Measurements from ENCODE around the gene AKAP8L.

Gene AKAP8L

GRCh38 chr19:15442142-15442920 lies 23.5 kb upstream of the AKAP8L start:
- DNase-seq (ENCODE audit: low read depth): no peak
- H3K4me3 ChIP-seq (ENCODE audit: low read depth, low read length): no peak overlapping the region
- no peak for TF ChIP-seq CTCF (IDR thresholded peaks at IDR 0.05; ENCODE audit: control insufficient read depth, extremely low read depth, insufficient read depth)

DNA sequence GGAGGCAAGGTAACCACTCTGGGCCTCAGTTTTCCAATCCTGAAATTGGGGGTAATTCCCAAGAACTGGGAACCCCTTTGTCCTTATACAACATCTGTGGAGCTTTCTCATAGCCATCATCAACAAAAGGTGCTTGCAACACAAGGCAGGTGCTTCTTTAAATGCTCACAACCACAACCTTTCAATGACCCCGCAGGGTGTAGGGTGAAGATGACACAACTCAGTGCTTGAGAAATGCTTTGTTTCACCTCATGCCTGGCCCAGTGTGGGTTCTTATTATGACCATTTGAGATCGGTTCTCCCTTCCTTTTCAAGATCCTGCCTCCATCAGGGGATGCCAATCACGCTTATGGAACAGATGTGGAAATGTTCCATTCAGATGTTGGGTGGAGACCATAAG lies 22.5 kb upstream of the AKAP8L start:
- TF ChIP-seq CTCF (IDR thresholded peaks at IDR 0.05; ENCODE audit: control insufficient read depth, extremely low read depth, insufficient read depth): no peak
- DNase-seq (ENCODE audit: low read depth): no peak
- no peak overlapping the region for H3K4me3 ChIP-seq (ENCODE audit: low read depth, low read length)

GRCh38 chr19:15439821-15440641 lies 21.2 kb upstream of the AKAP8L start:
- no peak for TF ChIP-seq CTCF (IDR thresholded peaks at IDR 0.05; ENCODE audit: control insufficient read depth, extremely low read depth, insufficient read depth)
- no peak overlapping the region for H3K4me3 ChIP-seq (ENCODE audit: low read depth, low read length)

DNA sequence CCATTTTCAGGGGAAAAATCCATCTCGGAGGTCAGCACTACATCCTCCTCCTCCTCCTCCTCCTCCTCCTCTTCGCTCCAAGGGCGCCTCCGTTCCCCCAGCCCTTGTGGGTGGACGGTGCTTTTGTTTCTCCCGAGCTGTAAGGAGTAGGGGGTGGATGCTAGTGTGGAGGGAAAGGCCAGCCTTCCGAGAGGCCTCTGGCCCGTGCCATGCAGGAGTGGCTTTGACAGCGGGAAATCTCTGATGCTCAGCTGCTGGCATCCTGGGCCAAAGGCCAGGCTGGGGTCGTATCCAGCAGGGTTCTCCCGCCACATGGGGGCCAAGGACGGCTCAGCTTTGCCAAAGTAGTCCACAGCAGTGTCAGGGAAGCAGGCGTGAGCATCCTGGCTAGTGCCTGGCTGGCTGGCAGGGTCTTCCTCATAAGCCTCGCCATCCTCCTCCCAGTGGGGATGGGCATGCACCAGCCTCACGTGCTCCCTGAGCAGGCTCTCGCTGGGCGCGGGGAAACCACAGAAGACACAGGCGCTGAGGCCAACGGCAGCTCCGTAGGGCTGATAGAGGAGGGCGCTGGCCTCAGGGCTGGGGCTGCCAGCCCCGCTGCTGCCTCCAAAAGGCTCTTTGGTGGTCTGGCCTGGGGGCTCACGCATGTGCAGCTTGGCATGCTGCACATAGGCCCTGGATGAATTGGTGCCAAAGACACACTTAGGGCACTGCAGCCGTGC lies 20.5 kb upstream of the AKAP8L start:
- no peak overlapping the region for H3K4me3 ChIP-seq (ENCODE audit: low read depth, low read length)
- no peak for TF ChIP-seq CTCF (IDR thresholded peaks at IDR 0.05; ENCODE audit: control insufficient read depth, extremely low read depth, insufficient read depth)
- no peak for DNase-seq (ENCODE audit: low read depth)

More at GRCh38 chr19:15439821-15440641, 21.2 kb upstream of the AKAP8L start:
- DNase-seq (ENCODE audit: low read depth): no peak

GRCh38 chr19:15438577-15438976 lies 19.8 kb upstream of the AKAP8L start:
- no peak overlapping the region for H3K4me3 ChIP-seq (ENCODE audit: low read depth, low read length)
- DNase-seq (ENCODE audit: low read depth): no peak
- no peak for TF ChIP-seq CTCF (IDR thresholded peaks at IDR 0.05; ENCODE audit: control insufficient read depth, extremely low read depth, insufficient read depth)

DNA sequence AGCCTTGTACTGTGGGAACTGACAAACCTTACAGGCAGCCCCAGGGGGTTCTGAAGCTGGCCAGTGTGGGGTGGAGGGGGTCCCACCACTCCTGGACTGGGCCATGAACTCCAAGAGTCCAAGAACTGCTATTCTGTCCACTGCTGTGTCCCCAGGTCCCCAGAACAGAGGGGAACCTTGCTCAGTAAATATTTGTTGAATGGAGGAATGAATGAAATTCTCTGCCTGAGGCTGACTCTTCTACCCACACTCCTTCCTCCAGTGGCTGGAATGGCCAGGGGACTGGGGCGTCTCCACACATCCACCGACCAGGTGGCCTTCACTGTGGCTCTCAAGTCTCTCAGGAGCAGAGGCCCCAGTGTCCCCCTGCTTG lies 19.3 kb upstream of the AKAP8L start:
- no peak for TF ChIP-seq CTCF (IDR thresholded peaks at IDR 0.05; ENCODE audit: control insufficient read depth, extremely low read depth, insufficient read depth)
- DNase-seq (ENCODE audit: low read depth): no peak
- H3K4me3 ChIP-seq (ENCODE audit: low read depth, low read length): no peak overlapping the region
